Measurements from ENCODE around the gene SORBS2. TPM values are rescaled to one million over a fixed set of nuclear protein-coding genes. Genes with fewer than 3 reads are reported as not detected.
"Not testable (repeated sequence)": the region's sequence is repeated elsewhere in the genome, so short reads cannot be mapped to it uniquely, and the experiment has no call there.

The SORBS2 gene
- total RNA-seq, 2 experiments from 2014 or later, result not detected

GRCh38 chr4:185717377-185717741 lies 94.6 kb downstream of the SORBS2 start:
- Mint-ChIP-seq H3K4me1 (ENCODE audit: low read depth) (no peaks in the 10 kb centered on the region), H3K36me3 (ENCODE audit: low read depth) (no peaks in the 10 kb centered on the region), H3K27ac (no peak overlapping the region), H3K9me3 (no peaks in the 10 kb centered on the region), H3K4me3 (no peak overlapping the region), H3K27me3 (peaks cover 25% of the 10 kb centered on the region)
- Histone ChIP-seq H3K27me3 (ENCODE audit: control insufficient read depth in 1 of 2, insufficient read depth in 2 of 2, low read length in 2 of 2) (peaks cover 5% of the 10 kb centered on the region in 2 experiments), H3K9me3 (ENCODE audit: control insufficient read depth in 1 of 2, insufficient read depth in 1 of 2, low read length in 2 of 2) (no peaks in the 10 kb centered on the region), H3K27ac (ENCODE audit: low read depth in 1 of 2, low read length in 2 of 2) (no peak overlapping the region), H3K4me1 (ENCODE audit: insufficient read depth, low read length) (no peaks in the 10 kb centered on the region), H3K4me3 (ENCODE audit: low read length) (no peak overlapping the region), H3K36me3 (ENCODE audit: insufficient read depth, low read length) (no peaks in the 10 kb centered on the region)
- ATAC-seq (ENCODE audit: poor library complexity), result no peak
- POLR2A ChIA-PET, result no interaction called here
- no peak for TF ChIP-seq CTCF (IDR thresholded peaks at IDR 0.05)
- intact Hi-C loops (cut with DNase I, micrococcal nuclease), result no loop called here
- DNase-seq, result no peak
- CTCF ChIA-PET, result no interaction called here

- H3K4me1 ChIP-seq (ENCODE audit: insufficient read depth, low read length), result no peaks in the 10 kb centered on the region
- no peaks in the 10 kb centered on the region for H3K36me3 ChIP-seq (ENCODE audit: insufficient read depth, low read length)
- ChIA-PET POLR2A (no interaction called here), CTCF (no interaction called here)
- no peak overlapping the region for H3K4me3 ChIP-seq (ENCODE audit: low read length)
- ATAC-seq (ENCODE audit: poor library complexity), result no peak
- no peak overlapping the region for H3K27ac ChIP-seq (ENCODE audit: low read depth in 1 of 2, low read length in 2 of 2)
- peaks cover 5% of the 10 kb centered on the region in 2 experiments for H3K27me3 ChIP-seq (ENCODE audit: control insufficient read depth in 1 of 2, insufficient read depth in 2 of 2, low read length in 2 of 2)
- H3K4me1 Mint-ChIP-seq (ENCODE audit: low read depth), result no peaks in the 10 kb centered on the region
- peaks cover 30% of the 10 kb centered on the region for H3K27me3 Mint-ChIP-seq
- DNase-seq, result no peak
- no peaks in the 10 kb centered on the region for H3K9me3 Mint-ChIP-seq
- intact Hi-C loops (cut with DNase I, micrococcal nuclease), result no loop called here
- TF ChIP-seq CTCF (IDR thresholded peaks at IDR 0.05), result no peak
- no peak overlapping the region for H3K27ac Mint-ChIP-seq
- H3K36me3 Mint-ChIP-seq (ENCODE audit: low read depth), result no peaks in the 10 kb centered on the region
- no peak overlapping the region for H3K4me3 Mint-ChIP-seq
- no peaks in the 10 kb centered on the region for H3K9me3 ChIP-seq (ENCODE audit: control insufficient read depth in 1 of 2, insufficient read depth in 1 of 2, low read length in 2 of 2)
Measured at GRCh38 chr4:185716577-185717376, 95.2 kb downstream of the SORBS2 start.

- Histone ChIP-seq H3K4me1 (ENCODE audit: insufficient read depth, low read length) (no peaks in the 10 kb centered on the region), H3K9me3 (ENCODE audit: control insufficient read depth in 1 of 2, insufficient read depth in 1 of 2, low read length in 2 of 2) (no peaks in the 10 kb centered on the region), H3K27me3 (ENCODE audit: control insufficient read depth in 1 of 2, insufficient read depth in 2 of 2, low read length in 2 of 2) (peaks cover 5% of the 10 kb centered on the region in 2 experiments), H3K36me3 (ENCODE audit: insufficient read depth, low read length) (no peaks in the 10 kb centered on the region), H3K4me3 (ENCODE audit: low read length) (no peak overlapping the region), H3K27ac (ENCODE audit: low read depth in 1 of 2, low read length in 2 of 2) (no peak overlapping the region)
- CTCF ChIA-PET, result no interaction called here
- Mint-ChIP-seq H3K4me1 (ENCODE audit: low read depth) (no peaks in the 10 kb centered on the region), H3K9me3 (no peaks in the 10 kb centered on the region), H3K4me3 (no peak overlapping the region), H3K27ac (no peak overlapping the region), H3K27me3 (peaks cover 36% of the 10 kb centered on the region), H3K36me3 (ENCODE audit: low read depth) (no peaks in the 10 kb centered on the region)
- POLR2A ChIA-PET, result no interaction called here
- ATAC-seq (ENCODE audit: poor library complexity) (no peak), DNase-seq (no peak)
- intact Hi-C loops (cut with DNase I, micrococcal nuclease), result no loop called here
- no peak for TF ChIP-seq CTCF (IDR thresholded peaks at IDR 0.05)
Measured at GRCh38 chr4:185716141-185716551, 95.8 kb downstream of the SORBS2 start.

DNA sequence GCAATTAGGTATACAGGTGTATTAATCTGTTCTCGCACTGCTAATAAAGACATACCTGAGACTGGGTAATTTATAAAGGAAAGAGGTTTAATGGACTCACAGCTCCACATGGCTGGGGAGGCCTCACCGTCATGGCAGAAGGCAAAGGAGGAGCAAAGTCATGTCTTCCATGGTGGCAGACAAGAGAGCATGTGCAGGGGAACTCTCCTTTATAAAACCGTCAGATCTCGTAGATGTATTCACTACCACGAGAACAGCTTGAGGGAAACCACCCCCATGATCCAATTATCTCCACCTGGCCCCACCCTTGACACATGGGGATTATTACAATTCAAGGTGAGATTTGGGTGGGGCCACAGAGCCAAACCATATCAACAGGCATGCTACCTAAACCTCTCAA lies 97.5 kb downstream of the SORBS2 start:
- H3K4me1 Mint-ChIP-seq (ENCODE audit: low read depth); H3K36me3 Mint-ChIP-seq (ENCODE audit: low read depth); H3K4me3 ChIP-seq (ENCODE audit: low read length); CTCF ChIA-PET; H3K9me3 ChIP-seq (ENCODE audit: control insufficient read depth in 1 of 2, insufficient read depth in 1 of 2, low read length in 2 of 2); H3K36me3 ChIP-seq (ENCODE audit: insufficient read depth, low read length); H3K27ac Mint-ChIP-seq; POLR2A ChIA-PET; H3K4me1 ChIP-seq (ENCODE audit: insufficient read depth, low read length); H3K27me3 ChIP-seq (ENCODE audit: control insufficient read depth in 1 of 2, insufficient read depth in 2 of 2, low read length in 2 of 2); H3K27ac ChIP-seq (ENCODE audit: low read depth in 1 of 2, low read length in 2 of 2); intact Hi-C loops (cut with DNase I, micrococcal nuclease); H3K9me3 Mint-ChIP-seq; DNase-seq; H3K4me3 Mint-ChIP-seq; ATAC-seq (ENCODE audit: poor library complexity): not testable (repeated sequence)
- peaks cover 44% of the 10 kb centered on the region for H3K27me3 Mint-ChIP-seq
